K562 (cell line): ENCODE data around the gene POLRMT. TPM values are rescaled to one million over a fixed set of nuclear protein-coding genes. Genes with fewer than 3 reads are reported as not detected.

Experiments used
- ATAC-seq: fragments of 200-7000 bp; cut with Tn5 transposase; 3 replicates; pipeline ENCODE4 v1.9.1; 2020; ENCODE audit warnings: moderate library complexity
- BruUV-seq: library from RNA; stranded (reverse); fragments of 400-500 nt; replicated peaks from 2 replicates; lab custom pipeline; 2021; lab: Mats Ljungman, UMichigan
- CTCF ChIA-PET: fragments of 300-600 bp; formaldehyde crosslinking; extraction: SDS; loops from one replicate; lab custom pipeline; 2021; ENCODE audit warnings: low intra/inter-chr PET ratio; lab: Yijun Ruan, JAX
- POLR2A ChIA-PET: fragments of 300-600, 350-650 bp; sonication (Branson Sonifier 250); formaldehyde crosslinking; extraction: SDS; loops from one replicate; lab custom pipeline; 2021; ENCODE audit warnings: antibody characterized with exemption, inconsistent platforms; lab: Yijun Ruan, JAX
- DNase-seq, 4 experiments: peaks; one replicate each; pipeline versions ENCODE4 v3.0.0 to v3.0.0-alpha.2; 2011 to 2018; ENCODE audit warnings: low spot score in 3 of 4, mixed read lengths in 3 of 4; ENCODE audit errors: extremely low read depth in 1 of 4
- FAIRE-seq: peaks from 2 replicates; lab custom pipeline; 2011; peaks lifted over from hg19 to GRCh38; lab: Jason Lieb, UNC
- H2AFZ ChIP-seq: 2 replicates; pipeline ENCODE4 v1.6.0; 2011; ENCODE audit warnings: low read depth, low read length, control low read depth, inconsistent platforms
- H3K27ac ChIP-seq: fragments of 200-600 bp; 3 replicates; pipeline ENCODE4 v1.8.0; 2011; ENCODE audit warnings: low read depth, mild to moderate bottlenecking, control low read depth, inconsistent platforms, low read length, moderate library complexity, mixed read lengths; ENCODE audit errors: extremely low read depth
- H3K27me3 ChIP-seq, 2 experiments: fragments of 300-600 bp in 1 of 2; 2 replicates in 1 of 2; 3 replicates in 1 of 2; pipeline versions ENCODE4 v1.6.0 to v1.8.0; 2011; ENCODE audit warnings: inconsistent platforms in 2 of 2, low read length in 2 of 2, mild to moderate bottlenecking in 1 of 2, mixed read lengths in 1 of 2, moderate library complexity in 1 of 2; ENCODE audit not compliant: control insufficient read depth in 2 of 2, insufficient read depth in 2 of 2
- H3K36me3 ChIP-seq: fragments of 300-600 bp; 3 replicates; pipeline ENCODE4 v1.8.0; 2011; ENCODE audit warnings: mild to moderate bottlenecking, low read length, inconsistent platforms; ENCODE audit not compliant: control insufficient read depth, insufficient read depth
- H3K4me1 ChIP-seq, 2 experiments: fragments of 200-600 bp in 1 of 2; replicated peaks in 1 of 2; 2 replicates in 1 of 2; 3 replicates in 1 of 2; pipeline versions ENCODE4 v1.5.1 to v1.8.0; 2011; ENCODE audit warnings: inconsistent platforms in 2 of 2, low read length in 2 of 2, mild to moderate bottlenecking in 1 of 2, mixed read lengths in 1 of 2, moderate library complexity in 1 of 2; ENCODE audit not compliant: control insufficient read depth in 2 of 2, insufficient read depth in 2 of 2
- H3K4me2 ChIP-seq: 2 replicates; pipeline ENCODE4 v1.6.1; 2011; ENCODE audit warnings: low read length, control low read depth, inconsistent platforms, mixed read lengths; ENCODE audit not compliant: insufficient read depth
- H3K4me3 ChIP-seq: fragments of 200-600 bp; sonication (generic), shearing (Covaris generic); 2 replicates; pipeline ENCODE4 v1.5.1; 2016; ENCODE audit warnings: control low read depth, inconsistent platforms
- H3K79me2 ChIP-seq: fragments of 200-600 bp; 3 replicates; pipeline ENCODE4 v1.8.0; 2011; ENCODE audit warnings: low read length, inconsistent platforms; ENCODE audit not compliant: control insufficient read depth, insufficient read depth
- H3K9ac ChIP-seq, 2 experiments: 2 replicates each; pipeline versions ENCODE4 v1.6.0 to v1.6.1; 2011; ENCODE audit warnings: low read depth in 2 of 2, low read length in 2 of 2, control low read depth in 1 of 2, inconsistent platforms in 1 of 2, mild to moderate bottlenecking in 1 of 2, mixed read lengths in 1 of 2; ENCODE audit not compliant: insufficient read depth in 1 of 2
- H3K9me1 ChIP-seq: one replicate; pipeline ENCODE4 v1.6.0; 2011; ENCODE audit warnings: inconsistent platforms, mild to moderate bottlenecking, low read length, moderate library complexity; ENCODE audit not compliant: control insufficient read depth, insufficient read depth
- H3K9me3 ChIP-seq: replicated peaks from 2 replicates; pipeline ENCODE4 v1.5.1; 2011; ENCODE audit warnings: low read depth, low read length, inconsistent platforms; ENCODE audit not compliant: control insufficient read depth, insufficient read depth
- H4K20me1 ChIP-seq: replicated peaks from 2 replicates; pipeline ENCODE4 v1.6.1; 2011; ENCODE audit warnings: low read length, inconsistent platforms, mixed read lengths; ENCODE audit not compliant: control insufficient read depth, insufficient read depth
- ATF1 ChIP-seq, 2 experiments: fragments of 450-650 bp in 1 of 2; IDR thresholded peaks; 2 replicates each; pipeline ENCODE4 v1.6.1; 2016; ENCODE audit warnings: missing compliant biosample characterization in 1 of 2, missing genetic modification characterization in 1 of 2
- CCNT2 ChIP-seq: IDR thresholded peaks from 2 replicates; pipeline ENCODE4 v1.6.1; 2011; ENCODE audit warnings: borderline replicate concordance, low read depth, mild to moderate bottlenecking, moderate library complexity, mixed read lengths, low read length; ENCODE audit not compliant: insufficient read length; ENCODE audit errors: extremely low read depth
- CEBPZ ChIP-seq: fragments of 150-350 bp; IDR thresholded peaks from 2 replicates; pipeline ENCODE4 v1.6.1; 2014; ENCODE audit warnings: low read depth, mild to moderate bottlenecking, low read length, borderline replicate concordance
- E2F6 ChIP-seq, 2 experiments: IDR thresholded peaks; 2 replicates each; pipeline ENCODE4 v1.6.1; 2011; ENCODE audit warnings: borderline replicate concordance in 1 of 2, control low read depth in 1 of 2, low read depth in 1 of 2, low read length in 1 of 2, mild to moderate bottlenecking in 1 of 2, mixed read lengths in 1 of 2, moderate library complexity in 1 of 2; ENCODE audit not compliant: insufficient read depth in 1 of 2, insufficient read length in 1 of 2, poor library complexity in 1 of 2, severe bottlenecking in 1 of 2; ENCODE audit errors: extremely low read depth in 1 of 2
- ERF ChIP-seq: fragments of 450-650 bp; formaldehyde crosslinking; IDR thresholded peaks from 2 replicates; pipeline ENCODE4 v1.4.0; 2020; ENCODE audit warnings: mild to moderate bottlenecking, mixed read lengths
- MCM7 ChIP-seq, 2 experiments: fragments of 450-650 bp; IDR thresholded peaks; 2 replicates each; pipeline ENCODE4 v1.6.1; 2016 to 2018
- PML ChIP-seq: IDR thresholded peaks from 2 replicates; pipeline ENCODE4 v1.6.1; 2012; ENCODE audit warnings: low read length, inconsistent platforms
- RBFOX2 ChIP-seq: fragments of 200-400 bp; formaldehyde crosslinking; IDR thresholded peaks from 2 replicates; pipeline ENCODE4 v1.6.1; 2017; ENCODE audit warnings: low read depth, mild to moderate bottlenecking, low read length, moderate library complexity
- SMAD2 ChIP-seq: fragments of 150-350 bp; IDR thresholded peaks from 2 replicates; pipeline ENCODE4 v1.6.1; 2014; ENCODE audit warnings: low read depth, mild to moderate bottlenecking, low read length
- ZBED1 ChIP-seq: IDR thresholded peaks from 2 replicates; pipeline ENCODE4 v1.6.1; 2014
- ZBTB7A ChIP-seq: IDR thresholded peaks from 2 replicates; pipeline ENCODE4 v1.6.1; 2011; ENCODE audit warnings: low read depth, mild to moderate bottlenecking, low read length, moderate library complexity, borderline replicate concordance; ENCODE audit not compliant: control insufficient read depth
- ZNF347 ChIP-seq: fragments of 450-650 bp; formaldehyde crosslinking; IDR thresholded peaks from 2 replicates; pipeline ENCODE4 v1.4.0; 2020; ENCODE audit warnings: low read depth, mild to moderate bottlenecking, moderate library complexity
- WGBS: fragments of 100-300 bp; shearing (Covaris generic); methylation state at CpG from one replicate; pipeline ENCODE4 v1.1.6; 2016; ENCODE audit warnings: low coverage, mixed read lengths; ENCODE audit not compliant: insufficient coverage; ENCODE audit errors: missing lambda C conversion rate; 5-methylcytosine and 5-hydroxymethylcytosine counted together
- in situ Hi-C: fragments of 300-500 bp; cut with MboI; formaldehyde crosslinking; loops from 4 replicates; pipeline ENCODE4 v1.15.0; 2018; ENCODE audit warnings: inconsistent platforms, mixed read lengths
- intact Hi-C: fragments of 100-400 bp; cut with micrococcal nuclease; formaldehyde crosslinking; loops from 2 replicates; pipeline ENCODE4 v1.14.2; 2022
- polyA plus RNA-seq, 8 experiments: library from polyadenylated mRNA; depleted of rRNA in 4 of 8; stranded (reverse) in 5 of 8; unstranded in 3 of 8; fragments of >200 nt; fragmentation: Nextera tagmentation in 2 of 8; fragmentation: Illumina TruSeq in 1 of 8; extraction: Ambion mirVana in 2 of 8; extraction: Trizol in 1 of 8; gene quantifications; 2 replicates each; pipeline versions ENCODE4 v1.2.1 to v1.2.3, GENCODE V29; 2011 to 2014; ENCODE audit warnings: inconsistent platforms in 1 of 8, missing spikeins in 1 of 8
- total RNA-seq, 7 experiments: library from RNA; depleted of rRNA in 6 of 7; stranded (reverse); fragments of >200 nt in 6 of 7; fragmentation: Illumina TruSeq in 2 of 7; extraction: Trizol in 2 of 7; gene quantifications; 2 replicates each; pipeline versions ENCODE4 v1.2.1 to v1.2.3, GENCODE V29; 2011 to 2021; ENCODE audit warnings: low replicate concordance in 1 of 7
- TF ChIP-seq, protein P1 (sequence below): sonication (generic); formaldehyde crosslinking; IDR thresholded peaks from 2 replicates; pipeline ENCODE4 v1.8.1; 2022; ENCODE audit warnings: missing genetic modification reagents

POLRMT gene
- total and polyA plus RNA-seq, 9 of the 15 experiments (the other 6 are each of a cell fraction or from before 2014, with no cell fraction given), result 30.3 to 144 (median 68.0) TPM

- FAIRE-seq (peak; percentile 97), ATAC-seq (peak; percentile 86), DNase-seq (peak in 3 of 4 experiments; percentile 93 to 95 (median 93))
- 70% methylated on average over 44 of the region's 54 CpGs for WGBS
- Histone ChIP-seq H3K4me2 (peak overlapping the region; percentile 80), H3K9ac (peak overlapping the region in 1 of 2 experiments; percentile 65; a peak in 3 of 4 replicates), H3K9me3 (no peaks in the 10 kb centered on the region), H3K4me1 (peaks cover 5 to 69% of the 10 kb centered on the region in 2 experiments; a peak in 4 of 5 replicates), H3K27me3 (no peaks in the 10 kb centered on the region; a peak in 1 of 5 replicates), H3K79me2 (peaks cover 8% of the 10 kb centered on the region), H3K9me1 (peaks cover 10% of the 10 kb centered on the region), H3K4me3 (peak overlapping the region; percentile 41), H4K20me1 (no peaks in the 10 kb centered on the region), H3K36me3 (no peaks in the 10 kb centered on the region), H2AFZ (peak overlapping the region; percentile 92; the same call in 1 of the 2 replicates), H3K27ac (peak overlapping the region; percentile 86; the same call in 2 of the 3 replicates)
- in situ Hi-C loops, result no loop called here
- BruUV-seq, result no TSS peak
- ChIA-PET CTCF (no interaction called here), POLR2A (interaction anchor here (0.5 to 1.3 kb wide), 7 partner anchors 11 to 96 kb away, joined by 3 to 8 read pairs (median 4); no protein-coding TSS in a partner anchor)
- intact Hi-C loops, result no loop called here
- TF ChIP-seq ZNF347, result no peak
- TF ChIP-seq CCNT2, result peak; percentile 38
- TF ChIP-seq ZBED1, result no peak
- no peak for TF ChIP-seq MCM7 (IDR thresholded peaks at IDR 0.05)
- no peak for TF ChIP-seq CEBPZ
- no peak for TF ChIP-seq SMAD2
- TF ChIP-seq, protein P1, sequence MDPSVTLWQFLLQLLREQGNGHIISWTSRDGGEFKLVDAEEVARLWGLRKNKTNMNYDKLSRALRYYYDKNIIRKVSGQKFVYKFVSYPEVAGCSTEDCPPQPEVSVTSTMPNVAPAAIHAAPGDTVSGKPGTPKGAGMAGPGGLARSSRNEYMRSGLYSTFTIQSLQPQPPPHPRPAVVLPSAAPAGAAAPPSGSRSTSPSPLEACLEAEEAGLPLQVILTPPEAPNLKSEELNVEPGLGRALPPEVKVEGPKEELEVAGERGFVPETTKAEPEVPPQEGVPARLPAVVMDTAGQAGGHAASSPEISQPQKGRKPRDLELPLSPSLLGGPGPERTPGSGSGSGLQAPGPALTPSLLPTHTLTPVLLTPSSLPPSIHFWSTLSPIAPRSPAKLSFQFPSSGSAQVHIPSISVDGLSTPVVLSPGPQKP (CRISPR knock-in tag), result no peak
- no peak for TF ChIP-seq ZBTB7A
- TF ChIP-seq ERF (CRISPR knock-in tag), result no peak
- no peak for TF ChIP-seq PML
- TF ChIP-seq ATF1 (CRISPR knock-in tag; IDR thresholded peaks at IDR 0.05), result no peak
- no peak for TF ChIP-seq ATF1 (tag; IDR thresholded peaks at IDR 0.05)
- no peak for TF ChIP-seq E2F6 (IDR thresholded peaks at IDR 0.05; ENCODE audit: borderline replicate concordance in 1 of 2, extremely low read depth in 1 of 2, insufficient read depth in 1 of 2, insufficient read length in 1 of 2, low read depth in 1 of 2, low read length in 1 of 2, poor library complexity in 1 of 2, severe bottlenecking in 1 of 2)
- peak; percentile 35; the same call in 1 of the 2 replicates for TF ChIP-seq RBFOX2
Measured at GRCh38 chr19:681029-682019, 48.0 kb upstream of the POLRMT start.
